Ectodermal cell (in vitro differentiated cells): ENCODE data around the gene TNRC6A.
A peak's percentile ranks its signal among the peaks of the same experiment; 100 is the strongest.
"Not testable (repeated sequence)": the region's sequence is repeated elsewhere in the genome, so short reads cannot be mapped to it uniquely, and the experiment has no call there.

Experiments used
- H3K27ac ChIP-seq: 2 replicates; pipeline ENCODE4 v1.7.0; 2013; ENCODE audit warnings: mild to moderate bottlenecking, low read depth, low read length; ENCODE audit not compliant: insufficient read depth, poor library complexity, severe bottlenecking
- H3K27me3 ChIP-seq: 2 replicates; pipeline ENCODE4 v1.7.0; 2013; ENCODE audit warnings: mild to moderate bottlenecking, low read length; ENCODE audit not compliant: insufficient read depth, control insufficient read depth, poor library complexity, severe bottlenecking
- H3K36me3 ChIP-seq: one replicate; pipeline ENCODE4 v1.7.0; 2013; ENCODE audit warnings: low read length; ENCODE audit not compliant: control insufficient read depth, insufficient read depth
- H3K4me1 ChIP-seq: one replicate; pipeline ENCODE4 v1.7.0; 2013; ENCODE audit warnings: low read length; ENCODE audit not compliant: control insufficient read depth, insufficient read depth
- H3K4me3 ChIP-seq: 2 replicates; pipeline ENCODE4 v1.7.0; 2013; ENCODE audit warnings: low read depth, low read length, control low read depth; ENCODE audit not compliant: insufficient read depth
- H3K9me3 ChIP-seq: 2 replicates; pipeline ENCODE4 v1.7.0; 2013; ENCODE audit warnings: mild to moderate bottlenecking, low read length, moderate library complexity; ENCODE audit not compliant: control insufficient read depth
- WGBS, 2 experiments: methylation state at CpG; one replicate each; pipeline ENCODE4 v1.1.7; 2013; ENCODE audit warnings: missing lambda C conversion rate in 2 of 2; 5-methylcytosine and 5-hydroxymethylcytosine counted together

Gene TNRC6A

GRCh38 chr16:24805484-24805883 lies 76.0 kb downstream of the TNRC6A start:
- 94 to 96% methylated on average over 4 to 5 of the region's 5 CpGs for WGBS, 2 experiments
- H3K4me3 ChIP-seq, result no peak overlapping the region
- H3K27me3 ChIP-seq, result no peaks in the 10 kb centered on the region
- H3K27ac ChIP-seq, result no peak overlapping the region
- no peaks in the 10 kb centered on the region for H3K4me1 ChIP-seq
- no peaks in the 10 kb centered on the region for H3K9me3 ChIP-seq
- peaks cover 72% of the 10 kb centered on the region for H3K36me3 ChIP-seq

- Histone ChIP-seq H3K27me3 (no peaks in the 10 kb centered on the region), H3K9me3 (no peaks in the 10 kb centered on the region), H3K4me3 (no peak overlapping the region), H3K27ac (no peak overlapping the region), H3K36me3 (peaks cover 59% of the 10 kb centered on the region), H3K4me1 (no peaks in the 10 kb centered on the region)
- 100% methylated on average over 1 of the region's 1 CpG; no CpG with 5 or more reads in 1 of the 2 experiments for WGBS, 2 experiments
Observed at GRCh38 chr16:24807301-24807700, 77.8 kb downstream of the TNRC6A start.

GRCh38 chr16:24810951-24811843 lies 81.7 kb downstream of the TNRC6A start:
- no peaks in the 10 kb centered on the region for H3K4me1 ChIP-seq
- no peak overlapping the region for H3K4me3 ChIP-seq
- H3K9me3 ChIP-seq, result no peaks in the 10 kb centered on the region
- no peaks in the 10 kb centered on the region for H3K27me3 ChIP-seq
- 94 to 95% methylated on average over 10 to 11 of the region's 11 CpGs for WGBS, 2 experiments
- no peak overlapping the region for H3K27ac ChIP-seq
- peaks cover 62% of the 10 kb centered on the region for H3K36me3 ChIP-seq

- H3K36me3 ChIP-seq, result peaks cover 50% of the 10 kb centered on the region
- not testable (repeated sequence) for H3K27ac ChIP-seq
- 91 to 93% methylated on average over 5 to 6 of the region's 6 CpGs for WGBS, 2 experiments
Observed at GRCh38 chr16:24812813-24813212, 83.4 kb downstream of the TNRC6A start.

GRCh38 chr16:24815021-24815420 lies 85.6 kb downstream of the TNRC6A start:
- WGBS, 2 experiments, result 97% methylated on average over 7 of the region's 7 CpGs
- H3K9me3 ChIP-seq, result no peaks in the 10 kb centered on the region
- H3K4me3 ChIP-seq, result no peak overlapping the region
- no peaks in the 10 kb centered on the region for H3K4me1 ChIP-seq
- no peak overlapping the region for H3K27ac ChIP-seq
- H3K36me3 ChIP-seq, result peaks cover 61% of the 10 kb centered on the region
- H3K27me3 ChIP-seq, result no peaks in the 10 kb centered on the region

More at GRCh38 chr16:24812813-24813212, 83.4 kb downstream of the TNRC6A start:
- H3K4me3 ChIP-seq, H3K9me3 ChIP-seq, H3K27me3 ChIP-seq, H3K4me1 ChIP-seq: not testable (repeated sequence)

- Histone ChIP-seq H3K36me3 (peaks cover 75% of the 10 kb centered on the region), H3K27ac (no peak overlapping the region), H3K9me3 (no peaks in the 10 kb centered on the region), H3K27me3 (no peaks in the 10 kb centered on the region), H3K4me1 (no peaks in the 10 kb centered on the region), H3K4me3 (no peak overlapping the region)
- WGBS, 2 experiments, result 93 to 94% methylated on average over 6 of the region's 6 CpGs
Observed at GRCh38 chr16:24816688-24817087, 87.2 kb downstream of the TNRC6A start.

GRCh38 chr16:24819462-24820040 lies 90.1 kb downstream of the TNRC6A start:
- H3K36me3 ChIP-seq, result peaks cover 72% of the 10 kb centered on the region
- 97% methylated on average over 2 of the region's 2 CpGs for WGBS, 2 experiments

GRCh38 chr16:24820522-24820921 lies 91.1 kb downstream of the TNRC6A start:
- WGBS, 2 experiments, result 87 to 100% methylated on average over 1 of the region's 1 CpG
- H3K27ac ChIP-seq, result peak overlapping the region; percentile 13
- H3K27me3 ChIP-seq, result no peaks in the 10 kb centered on the region
- peaks cover 62% of the 10 kb centered on the region for H3K36me3 ChIP-seq
- H3K9me3 ChIP-seq, result no peaks in the 10 kb centered on the region
- no peaks in the 10 kb centered on the region for H3K4me1 ChIP-seq
- H3K4me3 ChIP-seq, result no peak overlapping the region

More at GRCh38 chr16:24819462-24820040, 90.1 kb downstream of the TNRC6A start:
- H3K4me3 ChIP-seq, result no peak overlapping the region
- no peaks in the 10 kb centered on the region for H3K9me3 ChIP-seq
- H3K27me3 ChIP-seq, result no peaks in the 10 kb centered on the region
- no peak overlapping the region for H3K27ac ChIP-seq
- H3K4me1 ChIP-seq, result no peaks in the 10 kb centered on the region

- H3K9me3 ChIP-seq, result no peaks in the 10 kb centered on the region
- peaks cover 56% of the 10 kb centered on the region for H3K36me3 ChIP-seq
- no peak overlapping the region for H3K4me3 ChIP-seq
- no peaks in the 10 kb centered on the region for H3K4me1 ChIP-seq
- H3K27me3 ChIP-seq, result no peaks in the 10 kb centered on the region
- H3K27ac ChIP-seq, result no peak overlapping the region
- 96 to 97% methylated on average over 9 of the region's 9 CpGs for WGBS, 2 experiments
Observed at GRCh38 chr16:24821129-24821528, 91.7 kb downstream of the TNRC6A start.

GRCh38 chr16:24822542-24822941 lies 93.1 kb downstream of the TNRC6A start:
- WGBS, 2 experiments, result 89 to 90% methylated on average over 10 of the region's 10 CpGs
- H3K4me3 ChIP-seq, result no peak overlapping the region
- H3K27ac ChIP-seq, result no peak overlapping the region
- no peaks in the 10 kb centered on the region for H3K27me3 ChIP-seq
- H3K4me1 ChIP-seq, result no peaks in the 10 kb centered on the region
- H3K36me3 ChIP-seq, result peaks cover 63% of the 10 kb centered on the region
- no peaks in the 10 kb centered on the region for H3K9me3 ChIP-seq
